Erythroblast (primary cell): ENCODE results near the gene ANK3.

Source experiments
- GATA1 ChIP-seq: IDR thresholded peaks from 2 replicates; pipeline ENCODE4 v1.6.1; 2011; ENCODE audit warnings: low read depth, mild to moderate bottlenecking, control low read depth, low read length, moderate library complexity
- POLR2A ChIP-seq: IDR thresholded peaks from 2 replicates; pipeline ENCODE4 v1.6.1; 2011; ENCODE audit warnings: mild to moderate bottlenecking, low read length

DNA sequence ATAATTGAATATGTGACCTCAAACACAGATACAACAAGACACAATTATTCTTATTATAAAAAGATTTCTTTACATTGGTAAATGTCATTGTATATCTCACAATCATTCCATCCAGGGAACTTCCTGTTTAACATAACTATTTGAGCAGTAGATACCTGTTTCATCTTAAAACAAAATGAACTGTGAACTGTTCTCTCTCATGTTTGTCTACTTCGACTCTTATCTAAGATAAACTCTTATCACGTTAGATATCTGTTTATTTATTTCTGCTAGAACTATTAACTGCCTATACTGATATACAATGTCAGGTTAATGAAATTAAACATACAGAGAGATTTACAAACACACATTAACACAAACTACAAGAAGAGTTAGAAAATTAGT lies 20.1 kb downstream of the ANK3 start:
- no peak for TF ChIP-seq POLR2A
- no peak for TF ChIP-seq GATA1
